T-helper 1 cell treated with Interleukin-12 subunit alpha and Interleukin-12 subunit beta and Interleukin-4 antibody, amounts not matched to agents 30 ng/mL and 1 ng/mL, for 36 hours (primary cell): Measurements from ENCODE around the gene IL6R. TPM values are rescaled to one million over a fixed set of nuclear protein-coding genes. Genes with fewer than 3 reads are reported as not detected.
"Not testable (repeated sequence)": the region's sequence is repeated elsewhere in the genome, so short reads cannot be mapped to it uniquely, and the experiment has no call there.

Source experiments
- intact Hi-C: fragments of 100-400 bp; cut with micrococcal nuclease; formaldehyde crosslinking; loops from one replicate; pipeline ENCODE4 v1.15.1; 2024
- total RNA-seq: library from RNA; stranded (reverse); gene quantifications from 2 replicates; pipeline ENCODE4 v1.2.3, GENCODE V29; 2022

IL6R gene
- total RNA-seq, 1 donor from 2014 or later = 9.8 TPM

- intact Hi-C loops = loop anchor here (1.0 to 5.0 kb wide), 8 partner anchors 73 to 689 kb away; partner anchors contain the start of gene IL6R
Measured at GRCh38 chr1:154478013-154478412, 72.9 kb downstream of the IL6R start.

DNA sequence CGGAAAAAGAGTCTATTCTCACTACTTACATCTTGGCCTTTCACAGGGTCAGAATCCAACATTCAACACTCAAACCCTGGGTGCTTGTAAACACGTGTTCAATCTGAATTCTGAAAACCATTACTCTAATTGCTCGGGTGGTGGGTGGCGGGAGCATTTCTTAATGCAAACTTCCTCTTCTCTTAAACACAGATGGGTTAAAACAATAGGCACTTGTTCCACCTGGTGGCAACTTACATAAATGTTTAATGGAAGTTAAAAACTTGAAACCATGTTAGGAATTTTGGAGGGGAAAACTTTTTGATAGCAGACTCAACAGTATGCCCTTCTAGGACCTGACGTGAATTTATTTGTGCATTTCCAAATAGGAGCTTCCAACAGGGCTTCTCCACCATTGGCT lies 73.5 kb downstream of the IL6R start:
- intact Hi-C loops = loop anchor here (1.0 to 5.0 kb wide), 10 partner anchors 73 to 689 kb away; partner anchors contain the start of gene IL6R

DNA sequence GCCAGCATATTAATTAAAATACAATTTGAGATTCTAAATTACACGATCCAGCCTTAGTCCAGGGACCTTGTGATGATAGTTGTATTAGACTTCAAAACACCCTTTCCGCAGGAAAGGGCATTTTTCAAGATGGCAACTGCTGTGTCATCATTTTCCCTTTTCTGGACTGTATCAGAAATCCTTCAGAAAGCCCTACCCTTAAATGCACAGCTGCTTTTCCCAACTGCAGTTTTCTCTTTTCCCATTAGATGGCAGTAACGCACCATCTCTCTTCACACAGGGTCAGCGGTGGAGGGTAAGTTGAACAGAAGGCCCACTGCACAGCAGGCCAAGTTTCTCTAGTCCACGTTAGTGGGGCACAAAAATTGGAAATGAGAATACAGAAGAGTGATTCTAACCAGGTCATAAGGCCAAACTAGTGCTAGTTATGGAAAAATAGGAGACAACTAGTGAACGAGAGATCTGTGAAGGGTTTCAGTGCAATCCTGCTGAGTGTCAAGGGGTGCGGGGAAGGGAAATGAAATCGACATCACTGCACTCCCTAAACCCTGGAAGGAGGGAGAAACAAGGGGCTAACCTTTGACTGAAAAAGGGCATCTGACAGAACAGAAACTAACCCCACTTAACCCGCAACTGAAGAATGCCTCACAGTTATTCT lies 74.8 kb downstream of the IL6R start:
- intact Hi-C loops = loop anchor here (1.0 to 5.0 kb wide), 11 partner anchors 66 to 687 kb away; no protein-coding TSS in a partner anchor

- intact Hi-C loops = loop anchor here (5.0 kb wide), 1 partner anchor 186 kb away; no protein-coding TSS in a partner anchor
Measured at GRCh38 chr1:154481053-154481452, 75.9 kb downstream of the IL6R start.

DNA sequence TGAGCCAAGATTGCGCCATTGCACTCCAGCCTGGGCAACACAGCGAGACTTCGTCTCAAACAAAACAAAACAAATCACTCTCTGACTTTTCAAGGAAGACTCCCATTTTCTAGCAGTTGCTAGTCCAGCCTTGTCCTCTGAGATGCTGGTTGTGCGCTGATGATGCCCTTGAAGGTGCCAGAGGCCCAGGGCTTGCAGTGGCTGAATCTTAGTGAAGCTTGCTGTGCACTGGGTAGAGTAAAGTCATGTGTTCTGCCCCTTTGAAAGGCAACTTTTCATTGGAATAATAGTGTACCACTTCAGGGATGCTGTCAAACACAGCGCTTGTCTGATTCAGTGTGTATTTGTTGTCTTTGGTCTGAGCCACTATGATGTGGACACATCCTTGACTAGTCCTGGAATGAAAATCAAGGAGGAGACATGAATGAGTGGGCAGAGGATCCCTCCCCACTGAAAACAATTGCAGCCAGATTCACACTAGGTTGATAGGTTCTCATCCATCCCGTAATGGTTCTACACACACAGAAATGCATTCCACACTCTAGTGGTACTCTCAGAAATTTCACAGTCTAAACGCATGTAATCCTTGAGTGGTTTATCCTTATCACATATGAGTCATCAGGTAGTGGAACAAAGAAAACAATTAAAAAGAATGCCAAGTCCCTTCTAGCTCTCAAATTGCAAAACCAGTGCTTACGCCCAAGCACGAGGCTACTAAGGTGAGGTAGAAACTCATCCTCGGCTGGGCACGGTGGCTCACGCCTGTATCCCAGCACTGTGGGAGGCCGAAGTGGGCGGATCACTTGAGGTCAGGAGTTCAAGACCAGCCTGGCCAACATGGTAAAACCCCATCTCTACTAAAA lies 79.0 kb downstream of the IL6R start:
- intact Hi-C loops = loop anchor here (5.0 kb wide), 1 partner anchor 183 kb away; no protein-coding TSS in a partner anchor

GRCh38 chr1:154485106-154485505 lies 80.0 kb downstream of the IL6R start:
- intact Hi-C loops = no loop called here

- intact Hi-C loops = no loop called here
Measured at GRCh38 chr1:154485910-154486496, 80.9 kb downstream of the IL6R start.

DNA sequence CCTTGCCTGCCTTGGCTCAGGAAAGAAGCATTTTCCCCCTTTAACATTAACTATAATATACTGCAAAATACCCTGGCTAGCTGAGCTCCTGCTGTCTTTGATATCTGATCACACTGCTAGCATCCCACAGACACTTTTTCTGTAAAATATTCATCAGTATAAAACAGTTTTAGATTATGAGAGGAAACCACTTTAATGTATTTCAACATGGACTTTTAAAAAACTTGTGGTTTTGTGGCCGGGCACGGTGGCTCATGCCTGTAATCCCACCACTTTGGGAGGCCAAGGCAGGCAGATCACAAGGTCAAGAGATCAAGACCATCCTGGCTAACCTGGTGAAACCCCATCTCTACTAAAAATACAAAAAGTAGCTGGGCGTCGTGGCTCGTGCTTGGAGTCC lies 81.6 kb downstream of the IL6R start:
- intact Hi-C loops = not testable (repeated sequence)

DNA sequence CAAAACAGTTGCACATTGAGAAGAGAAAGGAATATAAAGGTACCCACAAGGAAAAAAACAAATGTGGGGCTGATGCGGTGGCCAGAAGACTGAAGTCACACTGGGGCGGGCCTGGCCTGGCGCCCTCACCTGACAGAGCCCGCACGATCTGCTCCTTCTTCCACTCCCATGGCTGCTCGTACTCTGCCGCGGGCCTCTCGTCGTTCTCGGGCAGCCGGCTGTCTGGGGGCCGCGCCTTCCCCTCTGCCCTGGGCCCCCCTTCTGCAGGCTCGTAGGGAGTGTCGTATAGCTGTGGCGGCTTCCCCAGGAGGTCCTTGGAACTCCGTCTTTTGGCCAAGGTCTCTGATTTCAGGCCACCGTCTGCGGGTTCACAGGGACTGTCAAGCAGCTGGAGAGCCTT lies 83.8 kb downstream of the IL6R start:
- intact Hi-C loops = no loop called here

- intact Hi-C loops = no loop called here
Measured at GRCh38 chr1:154489695-154490274, 84.6 kb downstream of the IL6R start.

DNA sequence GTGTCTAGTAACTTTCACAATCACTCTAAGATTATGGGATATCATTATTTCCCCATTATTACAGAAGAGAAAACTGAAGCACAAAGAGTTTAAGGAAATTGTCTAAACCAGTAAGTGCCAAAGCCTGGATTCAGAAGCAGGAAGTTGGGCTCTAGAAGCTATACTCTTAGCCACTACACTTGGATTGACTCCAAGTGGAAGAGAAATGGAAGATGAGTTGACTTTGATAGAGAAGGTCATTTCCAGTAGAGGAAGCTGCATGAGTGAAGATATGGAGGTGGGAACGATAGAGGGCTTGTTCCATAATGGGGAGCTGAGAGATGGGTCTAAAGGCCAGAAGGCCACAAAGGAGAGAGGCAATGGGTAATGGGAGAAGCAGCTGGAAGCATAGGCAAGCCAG lies 85.2 kb downstream of the IL6R start:
- intact Hi-C loops = no loop called here

DNA sequence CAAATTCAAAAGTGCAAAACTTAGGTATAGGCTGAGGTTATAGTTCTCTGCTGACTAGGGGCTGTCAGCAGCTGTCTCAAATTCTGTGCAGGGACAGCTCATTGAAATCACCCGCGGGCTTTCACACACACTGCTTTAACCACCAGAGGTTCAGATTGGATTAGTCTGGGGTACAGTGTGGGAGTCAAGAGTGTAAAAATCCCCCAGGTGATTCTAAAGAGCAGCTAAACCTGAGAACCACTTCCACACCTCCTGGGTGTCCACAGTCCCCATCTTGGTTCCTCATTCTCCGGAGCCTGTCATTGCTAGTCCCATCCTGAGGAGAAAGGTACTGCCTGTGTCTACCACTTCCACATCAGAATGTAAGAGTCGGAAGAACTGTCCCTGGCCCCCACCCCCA lies 87.0 kb downstream of the IL6R start:
- intact Hi-C loops = no loop called here

DNA sequence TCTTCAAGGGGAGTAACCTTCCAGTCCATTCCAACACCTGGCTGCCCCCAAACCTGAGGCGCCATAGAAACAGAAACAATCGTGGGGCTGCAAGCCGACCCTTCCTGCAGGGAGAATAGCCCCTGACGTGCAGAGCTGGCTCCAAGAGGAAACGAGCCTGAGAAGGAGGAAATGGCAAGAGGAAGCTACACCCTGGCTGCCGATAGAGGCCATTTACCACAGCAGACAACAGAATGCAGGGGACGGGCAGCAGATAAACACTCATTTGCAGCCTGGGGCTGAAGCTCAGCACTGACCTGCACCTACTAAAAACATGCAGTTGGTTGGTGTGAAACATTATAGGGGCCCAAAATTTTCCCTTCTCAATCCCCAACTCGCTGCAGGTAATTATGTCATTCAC lies 88.1 kb downstream of the IL6R start:
- intact Hi-C loops = no loop called here

DNA sequence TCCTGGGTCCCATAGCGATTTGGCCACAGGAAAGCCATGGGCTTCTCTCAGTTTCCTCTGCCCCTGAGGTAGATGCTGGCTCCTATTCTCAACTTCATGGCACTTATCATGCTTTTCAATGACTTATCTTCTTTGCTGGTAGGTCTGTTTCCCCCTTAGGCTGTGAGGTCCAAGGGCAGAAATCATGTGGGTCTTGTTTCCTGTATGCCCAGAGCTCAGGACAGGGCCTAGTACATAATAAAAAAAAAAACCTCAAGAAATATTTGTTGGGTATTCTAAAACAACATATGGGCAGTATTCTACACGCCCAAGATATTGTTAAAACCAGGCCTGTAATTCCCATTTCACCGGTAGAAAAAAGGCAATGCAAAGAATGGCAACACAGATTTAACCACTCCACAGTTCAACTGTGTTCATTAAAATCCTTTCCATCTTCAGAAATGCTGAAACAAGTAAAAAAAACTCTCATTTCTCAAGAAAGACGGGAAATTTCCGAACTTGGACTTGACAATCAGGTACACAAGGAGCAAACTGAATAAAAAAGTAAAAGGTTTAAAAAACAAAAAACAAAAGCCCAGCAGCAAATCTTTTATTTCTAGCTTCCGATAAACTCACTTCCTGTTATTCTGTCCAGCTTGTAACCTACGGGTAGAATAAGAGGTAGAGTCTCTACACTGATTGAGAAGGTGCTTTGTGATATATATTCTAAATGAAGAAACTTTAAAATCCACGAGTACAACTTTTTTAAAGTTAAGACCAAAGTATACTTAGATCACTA lies 90.5 kb downstream of the IL6R start:
- intact Hi-C loops = no loop called here

GRCh38 chr1:154496383-154496782 lies 91.2 kb downstream of the IL6R start:
- intact Hi-C loops = no loop called here

GRCh38 chr1:154497026-154497806 lies 92.1 kb downstream of the IL6R start:
- intact Hi-C loops = no loop called here

DNA sequence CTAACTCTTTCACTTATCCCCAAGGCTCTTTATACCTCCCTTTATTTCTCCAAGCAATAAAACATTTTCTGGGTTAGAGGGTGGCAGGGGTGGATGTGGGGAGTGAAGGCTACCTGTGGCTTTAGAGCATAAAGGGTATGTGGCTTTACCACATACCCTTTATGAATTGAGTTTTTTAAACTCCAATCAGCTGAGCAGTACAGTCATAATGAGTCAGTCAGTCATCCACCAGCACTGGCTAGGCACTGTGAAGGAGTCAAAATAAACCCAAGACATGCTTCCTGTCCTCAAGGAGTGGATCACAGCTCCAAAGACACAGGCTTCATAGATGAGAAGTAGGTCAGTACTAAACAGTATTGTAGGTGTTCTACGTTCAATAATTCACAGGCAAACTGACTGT lies 94.3 kb downstream of the IL6R start:
- intact Hi-C loops = no loop called here

- intact Hi-C loops = loop anchor here (5.0 kb wide), 1 partner anchor 582 kb away; no protein-coding TSS in a partner anchor
Measured at GRCh38 chr1:154500533-154500932, 95.4 kb downstream of the IL6R start.

GRCh38 chr1:154501423-154502065 lies 96.4 kb downstream of the IL6R start:
- intact Hi-C loops = loop anchor here (5.0 kb wide), 1 partner anchor 581 kb away; no protein-coding TSS in a partner anchor
